B cell (primary cell): Measurements from ENCODE around the gene GPR78. TPM values are rescaled to one million over a fixed set of nuclear protein-coding genes. Genes with fewer than 3 reads are reported as not detected.
"Not testable (repeated sequence)": the region's sequence is repeated elsewhere in the genome, so short reads cannot be mapped to it uniquely, and the experiment has no call there.

Source experiments
- ATAC-seq: fragments of 200-7000 bp; cut with Tn5 transposase; one replicate; pipeline ENCODE4 v1.10.0; 2021; ENCODE audit warnings: low read depth, mild to moderate bottlenecking, moderate number of reproducible peaks, moderate library complexity
- CTCF ChIA-PET: fragments of 350-600 bp; sonication (Branson Sonifier 250); formaldehyde crosslinking; loops from one replicate; lab custom pipeline; 2021; ENCODE audit warnings: antibody characterized with exemption, inconsistent platforms; lab: Charles Lee
- POLR2A ChIA-PET: fragments of 350-600 bp; sonication (Branson Sonifier 250); formaldehyde crosslinking; loops from one replicate; lab custom pipeline; 2021; ENCODE audit warnings: antibody characterized with exemption; lab: Charles Lee
- DNase-seq: peaks from one replicate; pipeline ENCODE4 v3.0.0; 2013
- H2AFZ ChIP-seq: 2 replicates; pipeline ENCODE4 v1.6.1; 2012; ENCODE audit warnings: mild to moderate bottlenecking, low read depth, low read length; ENCODE audit not compliant: insufficient read depth, poor library complexity, severe bottlenecking
- H3K27ac ChIP-seq, 2 donors: 1 replicate in 1 of 2; 2 replicates in 1 of 2; pipeline ENCODE4 v1.5.1; 2012 to 2013; ENCODE audit warnings: low read length in 2 of 2, mild to moderate bottlenecking in 2 of 2, moderate library complexity in 1 of 2
- H3K27me3 ChIP-seq, 4 experiments: fragments of 200-600 bp in 1 of 4; sonication (generic) in 1 of 4; replicated peaks in 1 of 4; 1 replicate in 2 of 4; 2 replicates in 2 of 4; pipeline versions ENCODE4 v1.6.1 to v1.7.0; 2013 to 2016; ENCODE audit warnings: low read length in 3 of 4, mild to moderate bottlenecking in 2 of 4, mixed read lengths in 1 of 4, moderate library complexity in 1 of 4; ENCODE audit not compliant: insufficient read depth in 4 of 4, control insufficient read depth in 3 of 4; ENCODE audit errors: control extremely low read depth in 1 of 4
- H3K36me3 ChIP-seq, 2 experiments: replicated peaks in 1 of 2; 1 replicate in 1 of 2; 2 replicates in 1 of 2; pipeline versions ENCODE4 v1.6.1 to v1.7.1; 2013; ENCODE audit warnings: low read length in 1 of 2; ENCODE audit not compliant: insufficient read depth in 2 of 2, control insufficient read depth in 1 of 2; ENCODE audit errors: control extremely low read depth in 1 of 2, extremely low read depth in 1 of 2
- H3K4me1 ChIP-seq, 2 donors: fragments of 200-600 bp in 1 of 2; sonication (generic) in 1 of 2; 1 replicate in 1 of 2; 2 replicates in 1 of 2; pipeline versions ENCODE4 v1.5.1 to v1.6.1; 2013 to 2017; ENCODE audit warnings: low read length in 2 of 2; ENCODE audit not compliant: control insufficient read depth in 2 of 2, insufficient read depth in 2 of 2
- H3K4me2 ChIP-seq: replicated peaks from 2 replicates; pipeline ENCODE3; 2012; ENCODE audit warnings: mild to moderate bottlenecking, low read depth, low read length; ENCODE audit not compliant: poor library complexity, severe bottlenecking
- H3K4me3 ChIP-seq, 5 experiments: fragments of 200-600 bp in 1 of 5; sonication (generic) in 1 of 5; 1 replicate in 3 of 5; 2 replicates in 2 of 5; pipeline versions ENCODE4 v1.5.1 to v1.7.0; 2011 to 2016; ENCODE audit warnings: low read length in 4 of 5, mild to moderate bottlenecking in 4 of 5, low read depth in 2 of 5, control low read depth in 1 of 5, moderate library complexity in 1 of 5; ENCODE audit not compliant: insufficient read depth in 1 of 5; ENCODE audit errors: control extremely low read depth in 1 of 5, extremely low read depth in 1 of 5
- H3K79me2 ChIP-seq: fragments of 200-600 bp; sonication (generic); one replicate; pipeline ENCODE4 v1.6.0; 2016; ENCODE audit warnings: low read length; ENCODE audit not compliant: control insufficient read depth, insufficient read depth
- H3K9ac ChIP-seq: fragments of 200-600 bp; sonication (generic); 2 replicates; pipeline ENCODE4 v1.6.1; 2017; ENCODE audit warnings: mild to moderate bottlenecking, low read length, moderate library complexity
- H3K9me3 ChIP-seq, 3 donors: one replicate each; pipeline versions ENCODE4 v1.6.1 to v1.7.1; 2013; ENCODE audit warnings: low read length in 2 of 3; ENCODE audit not compliant: control insufficient read depth in 2 of 3, insufficient read depth in 1 of 3; ENCODE audit errors: control extremely low read depth in 1 of 3
- H4K20me1 ChIP-seq: 2 replicates; pipeline ENCODE4 v1.6.0; 2012; ENCODE audit warnings: mild to moderate bottlenecking, low read length; ENCODE audit not compliant: insufficient read depth, control insufficient read depth, poor library complexity, severe bottlenecking
- H3K27ac Mint-ChIP-seq: one replicate; pipeline ENCODE4 v1.8.0; 2021; ENCODE audit warnings: mixed read lengths
- H3K27me3 Mint-ChIP-seq: one replicate; pipeline ENCODE4 v1.8.0; 2021; ENCODE audit warnings: mixed read lengths
- H3K4me1 Mint-ChIP-seq: one replicate; pipeline ENCODE4 v1.8.0; 2021; ENCODE audit warnings: mixed read lengths
- H3K4me3 Mint-ChIP-seq: one replicate; pipeline ENCODE4 v1.8.0; 2021; ENCODE audit warnings: mixed read lengths
- H3K9me3 Mint-ChIP-seq: one replicate; pipeline ENCODE4 v1.8.0; 2022; ENCODE audit warnings: mixed read lengths; ENCODE audit not compliant: insufficient read depth
- CTCF ChIP-seq: fragments of 200-600 bp; IDR thresholded peaks from one replicate; pipeline ENCODE4 v1.8.0; 2022; ENCODE audit warnings: antibody characterized with exemption, mild to moderate bottlenecking
- EZH2 ChIP-seq: IDR thresholded peaks from 2 replicates; pipeline ENCODE4 v1.6.1; 2012; ENCODE audit warnings: borderline replicate concordance, low read depth, mild to moderate bottlenecking, moderate library complexity, low read length; ENCODE audit not compliant: insufficient read depth, poor library complexity, severe bottlenecking
- WGBS: methylation state at CpG from one replicate; pipeline ENCODE4 v1.1.5; 2013; ENCODE audit warnings: missing lambda C conversion rate; ENCODE audit not compliant: insufficient coverage; 5-methylcytosine and 5-hydroxymethylcytosine counted together
- intact Hi-C: fragments of 100-400 bp; cut with micrococcal nuclease; formaldehyde crosslinking; loops from one replicate; pipeline ENCODE4 v1.10.0; 2022
- polyA plus RNA-seq: library from polyadenylated mRNA; depleted of rRNA; stranded (reverse); fragments of >200 nt; gene quantifications from 2 replicates; pipeline ENCODE4 v1.2.3, GENCODE V29; 2012
- total RNA-seq, 2 donors: library from RNA; stranded (reverse); fragments of 120-200 nt in 1 of 2; gene quantifications; 1 replicate in 1 of 2; 2 replicates in 1 of 2; pipeline versions ENCODE4 v1.2.3 to v1.2.4, GENCODE V29; 2013 to 2022

Gene GPR78
- total and polyA plus RNA-seq, 2 donors (not counting 1 experiment from before 2014, with no cell fraction given), result not detected

GRCh38 chr4:8618961-8619720 is 38.9 kb downstream of the GPR78 start:
- no peaks in the 10 kb centered on the region for H3K4me1 ChIP-seq
- H3K27ac Mint-ChIP-seq, result no peak overlapping the region
- no peaks in the 10 kb centered on the region for H3K27me3 ChIP-seq
- H3K4me2 ChIP-seq, result no peak overlapping the region
- ATAC-seq, result no peak
- POLR2A ChIA-PET, result no interaction called here
- H3K9ac ChIP-seq, result no peak overlapping the region
- H2AFZ ChIP-seq, result no peak overlapping the region
- intact Hi-C loops, result no loop called here
- CTCF ChIA-PET, result no interaction called here
- no peaks in the 10 kb centered on the region for H3K9me3 ChIP-seq
- H3K4me1 Mint-ChIP-seq, result no peaks in the 10 kb centered on the region
- TF ChIP-seq EZH2 (no peak), CTCF (no peak)
- H3K27me3 Mint-ChIP-seq, result no peaks in the 10 kb centered on the region
- H3K36me3 ChIP-seq, result no peaks in the 10 kb centered on the region
- no peak overlapping the region for H3K27ac ChIP-seq
- no peak overlapping the region for H3K4me3 Mint-ChIP-seq
- DNase-seq, result no peak
- H3K9me3 Mint-ChIP-seq, result no peaks in the 10 kb centered on the region
- WGBS, result 88% methylated on average over 15 of the region's 28 CpGs
- no peaks in the 10 kb centered on the region for H4K20me1 ChIP-seq
- H3K79me2 ChIP-seq, result no peaks in the 10 kb centered on the region
- H3K4me3 ChIP-seq, result no peak overlapping the region

- H3K9me3 ChIP-seq, H3K36me3 ChIP-seq, H4K20me1 ChIP-seq, H3K4me2 ChIP-seq, H3K27ac ChIP-seq, H3K27ac Mint-ChIP-seq, H3K9me3 Mint-ChIP-seq, ATAC-seq, H3K4me1 ChIP-seq, H3K27me3 Mint-ChIP-seq, H3K27me3 ChIP-seq, H3K4me3 Mint-ChIP-seq, H3K79me2 ChIP-seq, H3K4me3 ChIP-seq, CTCF ChIA-PET, H3K9ac ChIP-seq, DNase-seq, intact Hi-C loops, POLR2A ChIA-PET, H2AFZ ChIP-seq, H3K4me1 Mint-ChIP-seq: not testable (repeated sequence)
- WGBS, result no CpG with 5 or more reads among the region's 14 CpGs
Observed at GRCh38 chr4:8621135-8621534, 40.9 kb downstream of the GPR78 start.

GRCh38 chr4:8624601-8625272 is 44.5 kb downstream of the GPR78 start:
- H3K27me3 ChIP-seq, H2AFZ ChIP-seq, H3K79me2 ChIP-seq, H3K4me1 Mint-ChIP-seq, H3K27me3 Mint-ChIP-seq, H3K4me3 Mint-ChIP-seq, H3K9ac ChIP-seq, CTCF ChIA-PET, H3K27ac Mint-ChIP-seq, H3K4me3 ChIP-seq, DNase-seq, H3K36me3 ChIP-seq, H4K20me1 ChIP-seq, H3K4me2 ChIP-seq, H3K9me3 ChIP-seq, H3K4me1 ChIP-seq, intact Hi-C loops, H3K27ac ChIP-seq, ATAC-seq, H3K9me3 Mint-ChIP-seq, POLR2A ChIA-PET: not testable (repeated sequence)
- WGBS, result no CpG with 5 or more reads among the region's 29 CpGs
